K562 (cell line): ENCODE data around the gene CLDN15. TPM values are rescaled to one million over a fixed set of nuclear protein-coding genes. Genes with fewer than 3 reads are reported as not detected.
A peak's percentile ranks its signal among the peaks of the same experiment; 100 is the strongest.

Source experiments
- ARID1B ChIP-seq: fragments of 450-650 bp; IDR thresholded peaks from 2 replicates; pipeline ENCODE4 v1.6.1; 2016; ENCODE audit warnings: antibody characterized with exemption, mild to moderate bottlenecking, inconsistent platforms
- C11orf30 ChIP-seq: fragments of 450-650 bp; IDR thresholded peaks from 2 replicates; pipeline ENCODE4 v1.6.1; 2016; ENCODE audit warnings: low read depth, mild to moderate bottlenecking
- CC2D1A ChIP-seq: fragments of 450-650 bp; IDR thresholded peaks from 2 replicates; pipeline ENCODE4 v1.6.1; 2017; ENCODE audit warnings: mild to moderate bottlenecking
- CREB3 ChIP-seq: fragments of 450-650 bp; conservative IDR thresholded peaks from 2 replicates; pipeline ENCODE4 v1.6.1; 2016; ENCODE audit warnings: missing genetic modification characterization, low read depth, mild to moderate bottlenecking, missing compliant biosample characterization, moderate library complexity
- GATA2 ChIP-seq: sonication (generic); formaldehyde crosslinking; IDR thresholded peaks from 2 replicates; pipeline ENCODE4 v1.4.0; 2020; ENCODE audit warnings: mild to moderate bottlenecking, missing genetic modification reagents
- HBP1 ChIP-seq: fragments of 450-650 bp; formaldehyde crosslinking; IDR thresholded peaks from 2 replicates; pipeline ENCODE4 v1.4.0; 2022; ENCODE audit warnings: missing genetic modification characterization
- HDGF ChIP-seq: fragments of 450-650 bp; IDR thresholded peaks from 2 replicates; pipeline ENCODE4 v1.6.1; 2016
- MTA3 ChIP-seq: fragments of 450-650 bp; formaldehyde crosslinking; IDR thresholded peaks from 2 replicates; pipeline ENCODE4 v1.6.1; 2017; ENCODE audit warnings: mild to moderate bottlenecking, borderline replicate concordance
- NFIC ChIP-seq: fragments of 450-650 bp; IDR thresholded peaks from 2 replicates; pipeline ENCODE4 v1.6.1; 2017; ENCODE audit warnings: mild to moderate bottlenecking, inconsistent platforms
- NR2F6 ChIP-seq: fragments of 450-650 bp; formaldehyde crosslinking; IDR thresholded peaks from 2 replicates; pipeline ENCODE4 v1.4.0; 2020; ENCODE audit warnings: mild to moderate bottlenecking
- PHB2 ChIP-seq: fragments of 450-650 bp; IDR thresholded peaks from 2 replicates; pipeline ENCODE4 v1.6.1; 2017; ENCODE audit warnings: low read depth
- POLR2A ChIP-seq: fragments of 450-650 bp; conservative IDR thresholded peaks from 2 replicates; pipeline ENCODE4 v1.6.1; 2016
- POLR2AphosphoS5 ChIP-seq: IDR thresholded peaks from 2 replicates; pipeline ENCODE4 v1.6.1; 2011; ENCODE audit warnings: mild to moderate bottlenecking, low read depth, low read length, moderate library complexity; ENCODE audit not compliant: control insufficient read depth, insufficient read depth
- SREBF1 ChIP-seq: fragments of 150-350 bp; IDR thresholded peaks from 2 replicates; pipeline ENCODE4 v1.6.1; 2014; ENCODE audit warnings: antibody characterized with exemption, low read depth, low read length, borderline replicate concordance
- TAF1 ChIP-seq: IDR thresholded peaks from 2 replicates; pipeline ENCODE4 v1.6.1; 2011; ENCODE audit warnings: mild to moderate bottlenecking, low read length, moderate library complexity; ENCODE audit not compliant: insufficient read depth, control insufficient read depth, severe bottlenecking; ENCODE audit errors: extremely low read depth
- TBP ChIP-seq: optimal IDR thresholded peaks from 2 replicates; pipeline ENCODE3; 2011; ENCODE audit warnings: low read depth, low read length, improper control_type of control experiment
- TGIF2 ChIP-seq: sonication (generic); formaldehyde crosslinking; IDR thresholded peaks from 2 replicates; pipeline ENCODE4 v1.8.1; 2022; ENCODE audit warnings: mild to moderate bottlenecking, missing genetic modification reagents, moderate library complexity
- TRIM24 ChIP-seq, 2 experiments: fragments of 450-650 bp; IDR thresholded peaks; 2 replicates each; pipeline ENCODE4 v1.6.1; 2016
- TSC22D4 ChIP-seq: fragments of 450-650 bp; IDR thresholded peaks from 2 replicates; pipeline ENCODE4 v1.6.1; 2016; ENCODE audit warnings: missing genetic modification characterization, missing biosample characterization, control low read depth
- ZBTB26 ChIP-seq: fragments of 450-650 bp; formaldehyde crosslinking; IDR thresholded peaks from 2 replicates; pipeline ENCODE4 v1.4.0; 2022; ENCODE audit warnings: missing genetic modification characterization
- ZBTB8A ChIP-seq: fragments of 450-650 bp; IDR thresholded peaks from 2 replicates; pipeline ENCODE4 v1.6.1; 2018; ENCODE audit warnings: mild to moderate bottlenecking, moderate library complexity; ENCODE audit not compliant: partially characterized antibody
- polyA plus RNA-seq, 8 experiments: library from polyadenylated mRNA; depleted of rRNA in 4 of 8; stranded (reverse) in 5 of 8; unstranded in 3 of 8; fragments of >200 nt; fragmentation: Nextera tagmentation in 2 of 8; fragmentation: Illumina TruSeq in 1 of 8; extraction: Ambion mirVana in 2 of 8; extraction: Trizol in 1 of 8; gene quantifications; 2 replicates each; pipeline versions ENCODE4 v1.2.1 to v1.2.3, GENCODE V29; 2011 to 2014; ENCODE audit warnings: inconsistent platforms in 1 of 8, missing spikeins in 1 of 8
- total RNA-seq, 7 experiments: library from RNA; depleted of rRNA in 6 of 7; stranded (reverse); fragments of >200 nt in 6 of 7; fragmentation: Illumina TruSeq in 2 of 7; extraction: Trizol in 2 of 7; gene quantifications; 2 replicates each; pipeline versions ENCODE4 v1.2.1 to v1.2.3, GENCODE V29; 2011 to 2021; ENCODE audit warnings: low replicate concordance in 1 of 7
- TF ChIP-seq, protein P1 (sequence below): fragments of 150-350 bp; conservative IDR thresholded peaks from 2 replicates; pipeline ENCODE4 v1.6.1; 2014; ENCODE audit warnings: low read length
- TF ChIP-seq, protein P2 (sequence below): fragments of 450-650 bp; IDR thresholded peaks from 2 replicates; pipeline ENCODE4 v1.6.1; 2016

The CLDN15 gene
- total and polyA plus RNA-seq, 9 of the 15 experiments (the other 6 are each of a cell fraction or from before 2014, with no cell fraction given): 0.32 to 14.5 (median 7.4) TPM

- TF ChIP-seq POLR2AphosphoS5 (peak; percentile 93), TBP (peak; percentile 45), CC2D1A (peak; percentile 40; the same call in 1 of the 2 replicates), TRIM24 (IDR thresholded peaks at IDR 0.05) (peak; percentile 77), GATA2 (peak; percentile 94), C11orf30 (no peak), ZBTB8A (no peak), ARID1B (peak; percentile 89), MTA3 (no peak), ZBTB26 (CRISPR knock-in tag) (0 out of 2 replicates have a peak, but pooled peaks have one; percentile 9), HDGF (no peak), SREBF1 (no peak), PHB2 (peak; percentile 20; the same call in 1 of the 2 replicates), TAF1 (peak; percentile 51), HBP1 (CRISPR knock-in tag) (peak; percentile 62; the same call in 1 of the 2 replicates), NR2F6 (CRISPR knock-in tag) (no peak), NFIC (peak; percentile 81), TGIF2 (CRISPR knock-in tag) (no peak), CREB3 (tag) (peak; percentile 59; the same call in 1 of the 2 replicates), TSC22D4 (tag) (no peak), POLR2A (peak; percentile 26; the same call in 1 of the 2 replicates)
- TF ChIP-seq, protein P1, sequence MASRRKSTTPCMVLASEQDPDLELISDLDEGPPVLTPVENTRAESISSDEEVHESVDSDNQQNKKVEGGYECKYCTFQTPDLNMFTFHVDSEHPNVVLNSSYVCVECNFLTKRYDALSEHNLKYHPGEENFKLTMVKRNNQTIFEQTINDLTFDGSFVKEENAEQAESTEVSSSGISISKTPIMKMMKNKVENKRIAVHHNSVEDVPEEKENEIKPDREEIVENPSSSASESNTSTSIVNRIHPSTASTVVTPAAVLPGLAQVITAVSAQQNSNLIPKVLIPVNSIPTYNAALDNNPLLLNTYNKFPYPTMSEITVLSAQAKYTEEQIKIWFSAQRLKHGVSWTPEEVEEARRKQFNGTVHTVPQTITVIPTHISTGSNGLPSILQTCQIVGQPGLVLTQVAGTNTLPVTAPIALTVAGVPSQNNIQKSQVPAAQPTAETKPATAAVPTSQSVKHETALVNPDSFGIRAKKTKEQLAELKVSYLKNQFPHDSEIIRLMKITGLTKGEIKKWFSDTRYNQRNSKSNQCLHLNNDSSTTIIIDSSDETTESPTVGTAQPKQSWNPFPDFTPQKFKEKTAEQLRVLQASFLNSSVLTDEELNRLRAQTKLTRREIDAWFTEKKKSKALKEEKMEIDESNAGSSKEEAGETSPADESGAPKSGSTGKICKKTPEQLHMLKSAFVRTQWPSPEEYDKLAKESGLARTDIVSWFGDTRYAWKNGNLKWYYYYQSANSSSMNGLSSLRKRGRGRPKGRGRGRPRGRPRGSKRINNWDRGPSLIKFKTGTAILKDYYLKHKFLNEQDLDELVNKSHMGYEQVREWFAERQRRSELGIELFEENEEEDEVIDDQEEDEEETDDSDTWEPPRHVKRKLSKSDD: no peak
- TF ChIP-seq, protein P2, sequence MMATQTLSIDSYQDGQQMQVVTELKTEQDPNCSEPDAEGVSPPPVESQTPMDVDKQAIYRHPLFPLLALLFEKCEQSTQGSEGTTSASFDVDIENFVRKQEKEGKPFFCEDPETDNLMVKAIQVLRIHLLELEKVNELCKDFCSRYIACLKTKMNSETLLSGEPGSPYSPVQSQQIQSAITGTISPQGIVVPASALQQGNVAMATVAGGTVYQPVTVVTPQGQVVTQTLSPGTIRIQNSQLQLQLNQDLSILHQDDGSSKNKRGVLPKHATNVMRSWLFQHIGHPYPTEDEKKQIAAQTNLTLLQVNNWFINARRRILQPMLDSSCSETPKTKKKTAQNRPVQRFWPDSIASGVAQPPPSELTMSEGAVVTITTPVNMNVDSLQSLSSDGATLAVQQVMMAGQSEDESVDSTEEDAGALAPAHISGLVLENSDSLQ: 0 out of 2 replicates have a peak, but pooled peaks have one; percentile 4
Observed at GRCh38 chr7:101233907-101234547, 3.6 kb downstream of the CLDN15 start (continued).
